GM18907 (cell line): ENCODE data around the gene CFLAR.
A peak's percentile ranks its signal among the peaks of the same experiment; 100 is the strongest.
"Not testable (repeated sequence)": the region's sequence is repeated elsewhere in the genome, so short reads cannot be mapped to it uniquely, and the experiment has no call there.

Experiments used
- ATAC-seq: cut with Tn5 transposase; IDR thresholded peaks from one replicate; pipeline ENCODE4 v1.9.1; 2021; ENCODE audit warnings: mild to moderate bottlenecking, moderate library complexity; ENCODE audit not compliant: unreplicated experiment

CFLAR gene

GRCh38 chr2:201116115-201116958 lies at the start of gene CFLAR:
CFLAR (plus strand) TSS chr2:201116164; CDS start chr2:201129866, 13,702 bp downstream.
- ATAC-seq: peak; percentile 51

- peak; percentile 23 for ATAC-seq
Observed at GRCh38 chr2:201070948-201071478, 45.0 kb upstream of the CFLAR start.

- ATAC-seq: peak; percentile 97
Observed at GRCh38 chr2:201071479-201072200, 44.3 kb upstream of the CFLAR start, which contains the start of the genes HYCC2 and NDUFB3. HYCC2 (minus strand) TSS chr2:201071671; CDS start chr2:201024009, 47,662 bp downstream. NDUFB3 (plus strand) TSS chr2:201072001; CDS start chr2:201078883, 6,882 bp downstream.

- ATAC-seq: peak; percentile 11
Observed at GRCh38 chr2:201072201-201072530, 43.8 kb upstream of the CFLAR start.

GRCh38 chr2:201073071-201073470 lies 42.9 kb upstream of the CFLAR start:
- ATAC-seq: no peak

GRCh38 chr2:201074996-201075395 lies 41.0 kb upstream of the CFLAR start:
- no peak for ATAC-seq

- no peak for ATAC-seq
Observed at GRCh38 chr2:201084863-201085262, 31.1 kb upstream of the CFLAR start.

- ATAC-seq: no peak
Observed at GRCh38 chr2:201090574-201090973, 25.4 kb upstream of the CFLAR start.

GRCh38 chr2:201093573-201093972 lies 22.4 kb upstream of the CFLAR start:
- no peak for ATAC-seq

GRCh38 chr2:201100497-201100896 lies 15.5 kb upstream of the CFLAR start:
- no peak for ATAC-seq

GRCh38 chr2:201105759-201106158 lies 10.2 kb upstream of the CFLAR start:
- ATAC-seq: no peak

GRCh38 chr2:201107624-201108023 lies 8.3 kb upstream of the CFLAR start:
- no peak for ATAC-seq

- ATAC-seq: no peak
Observed at GRCh38 chr2:201108341-201108740, 7.6 kb upstream of the CFLAR start.

- no peak for ATAC-seq
Observed at GRCh38 chr2:201109186-201109585, 6.8 kb upstream of the CFLAR start.

GRCh38 chr2:201110615-201111014 lies 5.3 kb upstream of the CFLAR start:
- ATAC-seq: no peak

GRCh38 chr2:201111096-201111495 lies 4.9 kb upstream of the CFLAR start:
- ATAC-seq: no peak

GRCh38 chr2:201114350-201114749 lies 1.6 kb upstream of the CFLAR start:
- ATAC-seq: no peak

- ATAC-seq: no peak
Observed at GRCh38 chr2:201114846-201115245, 1.1 kb upstream of the CFLAR start.

GRCh38 chr2:201116959-201117734 lies 1.2 kb downstream of the CFLAR start:
- ATAC-seq: peak; percentile 25

- not testable (repeated sequence) for ATAC-seq
Observed at GRCh38 chr2:201117735-201118094, 1.8 kb downstream of the CFLAR start.
